HG03565 (cell line): Measurements from ENCODE around the gene PALLD.
A peak's percentile ranks its signal among the peaks of the same experiment; 100 is the strongest.

Experiments used
- ATAC-seq: cut with Tn5 transposase; IDR thresholded peaks from one replicate; pipeline ENCODE4 v1.9.1; 2021; ENCODE audit warnings: mild to moderate bottlenecking, moderate library complexity; ENCODE audit not compliant: unreplicated experiment

PALLD gene

GRCh38 chr4:168839758-168840391, 343.0 kb downstream of the PALLD start:
- no peak for ATAC-seq

DNA sequence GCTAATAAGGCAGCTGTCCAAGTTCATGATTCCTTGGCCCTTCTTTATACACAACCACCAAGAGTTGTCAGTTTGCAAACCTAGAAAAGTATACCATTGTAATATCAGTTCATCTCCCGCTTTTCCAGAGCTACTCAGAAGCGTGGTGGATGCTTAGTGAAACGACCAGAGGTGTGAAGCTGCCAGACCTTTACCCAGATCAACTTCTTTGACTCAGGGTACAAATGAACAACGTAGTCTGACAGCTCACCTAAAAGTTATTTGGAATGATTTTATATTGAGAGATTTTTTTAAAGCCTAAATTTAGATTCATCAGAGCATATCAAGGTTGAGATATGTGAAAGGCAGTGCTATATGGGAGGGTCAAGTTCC, 343.5 kb downstream of the PALLD start:
- ATAC-seq = no peak

DNA sequence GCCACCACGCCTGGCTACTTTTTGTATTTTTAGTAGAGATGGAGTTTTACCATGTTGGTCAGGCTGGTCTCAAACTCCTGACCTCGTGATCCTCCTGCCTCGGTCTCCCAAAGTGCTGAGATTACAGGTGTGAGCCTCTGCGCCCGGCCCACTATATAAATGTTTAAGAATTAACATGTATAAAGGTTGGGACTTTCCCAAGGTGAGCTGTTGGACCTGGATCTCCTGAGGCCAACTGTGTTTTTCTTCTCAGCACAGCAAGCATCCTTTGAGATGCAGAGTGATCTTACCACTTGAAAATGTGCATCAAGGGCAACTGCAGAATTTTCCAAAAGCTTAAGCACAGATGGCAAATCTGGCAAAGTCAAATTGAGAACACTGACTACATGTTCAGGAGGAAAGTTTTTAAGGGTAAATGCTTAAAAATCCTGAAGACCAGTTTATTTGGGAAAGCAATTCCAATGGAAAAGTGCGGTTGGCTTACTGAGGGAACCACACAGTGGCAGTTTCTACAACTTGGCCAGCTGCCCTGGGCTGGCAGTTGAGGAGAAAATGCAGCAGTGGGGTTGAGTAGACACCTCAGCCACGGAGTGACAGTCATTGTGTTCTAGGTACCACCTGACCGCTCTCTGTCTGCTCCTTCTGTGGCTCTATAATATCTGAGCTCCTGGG, 344.3 kb downstream of the PALLD start:
- ATAC-seq = no peak

DNA sequence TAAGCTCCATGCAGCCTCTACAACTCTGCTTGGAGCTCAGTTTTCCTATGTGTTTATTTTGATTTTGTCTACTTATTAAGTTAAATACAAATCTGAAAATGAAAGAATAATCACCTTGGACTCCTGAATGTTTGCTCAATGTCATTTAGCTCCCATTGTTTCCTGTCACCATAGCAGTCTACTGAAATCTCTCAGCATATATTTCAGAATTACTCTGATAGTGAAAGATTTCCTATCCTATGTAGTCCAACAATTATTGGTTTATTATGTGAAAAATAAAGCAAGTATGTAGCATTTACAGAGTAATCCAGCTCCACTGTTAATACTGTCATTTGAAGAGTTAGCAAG, 344.8 kb downstream of the PALLD start:
- ATAC-seq = no peak

GRCh38 chr4:168842186-168842585, 345.3 kb downstream of the PALLD start:
- no peak for ATAC-seq

GRCh38 chr4:168843635-168844034, 346.8 kb downstream of the PALLD start:
- ATAC-seq = no peak

DNA sequence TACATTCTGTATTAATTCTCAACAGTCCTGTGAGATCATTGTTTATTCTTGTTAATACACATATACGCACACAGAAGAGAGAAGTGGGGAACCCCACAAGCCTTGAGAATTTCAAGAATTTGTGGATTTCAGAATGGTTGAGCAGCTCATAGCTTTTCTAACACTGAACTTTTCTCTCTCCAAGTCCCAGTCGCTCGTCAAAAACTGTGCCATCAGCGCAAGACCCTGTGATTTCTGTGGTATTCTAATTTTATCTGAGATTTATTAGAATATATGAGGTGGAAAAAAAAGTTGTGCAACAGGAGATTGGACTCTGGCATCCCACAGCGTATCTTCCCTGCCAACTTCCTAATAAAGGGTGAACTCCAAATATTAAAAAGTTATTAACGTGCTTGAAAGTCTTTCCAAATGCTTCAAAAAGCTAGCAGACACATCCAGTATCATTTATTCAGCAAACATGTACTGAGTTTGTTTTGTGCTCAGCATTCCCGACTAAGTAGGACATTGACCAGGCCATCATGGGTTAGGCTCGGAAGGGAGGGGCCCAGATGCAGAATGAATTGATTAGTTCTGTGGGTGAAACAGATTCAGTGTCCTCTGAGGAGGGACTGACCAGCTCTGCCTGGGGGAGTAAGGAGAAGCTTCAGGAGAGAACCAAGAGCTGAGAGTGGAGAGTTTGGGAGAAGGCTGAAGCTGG, 347.6 kb downstream of the PALLD start:
- ATAC-seq = no peak

DNA sequence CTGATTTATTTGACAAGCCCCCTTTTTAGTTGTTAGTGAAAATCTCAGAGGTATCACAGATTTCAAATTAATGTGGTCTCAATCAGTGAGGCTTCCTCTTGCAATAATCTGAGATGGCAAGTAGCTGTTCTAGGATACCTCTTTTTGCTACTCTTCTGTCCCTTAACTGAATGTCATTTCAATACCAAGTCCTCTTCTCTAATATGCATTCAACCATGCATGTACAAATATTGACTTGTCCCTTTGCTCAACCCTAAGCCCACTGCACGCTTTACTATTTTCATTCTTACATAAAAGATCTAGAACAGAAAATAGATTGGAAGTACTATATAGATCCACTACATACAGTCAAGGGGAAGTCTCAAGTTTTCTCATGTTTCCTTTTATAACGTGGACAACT, 349.0 kb downstream of the PALLD start:
- ATAC-seq = no peak

DNA sequence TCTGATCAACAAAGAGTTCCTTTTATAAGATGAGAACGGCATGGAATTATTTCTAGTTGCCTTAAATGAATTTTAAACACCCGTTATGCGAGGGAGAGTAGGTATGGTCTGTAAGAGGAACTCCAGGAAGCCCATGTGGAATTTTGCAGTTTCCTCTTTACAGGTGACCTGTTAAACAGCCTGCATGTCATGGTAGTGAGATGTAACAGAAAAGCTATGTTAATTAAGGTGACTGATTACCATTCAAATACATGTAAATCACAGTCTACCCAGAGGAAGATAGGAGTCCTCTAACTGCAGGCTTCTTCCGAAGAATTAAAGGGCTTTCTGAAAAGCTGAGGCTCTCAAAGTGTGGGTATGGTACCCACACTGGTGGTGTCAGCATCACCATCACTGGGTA, 349.6 kb downstream of the PALLD start:
- ATAC-seq = no peak

GRCh38 chr4:168847771-168848502, 351.1 kb downstream of the PALLD start:
- no peak for ATAC-seq

DNA sequence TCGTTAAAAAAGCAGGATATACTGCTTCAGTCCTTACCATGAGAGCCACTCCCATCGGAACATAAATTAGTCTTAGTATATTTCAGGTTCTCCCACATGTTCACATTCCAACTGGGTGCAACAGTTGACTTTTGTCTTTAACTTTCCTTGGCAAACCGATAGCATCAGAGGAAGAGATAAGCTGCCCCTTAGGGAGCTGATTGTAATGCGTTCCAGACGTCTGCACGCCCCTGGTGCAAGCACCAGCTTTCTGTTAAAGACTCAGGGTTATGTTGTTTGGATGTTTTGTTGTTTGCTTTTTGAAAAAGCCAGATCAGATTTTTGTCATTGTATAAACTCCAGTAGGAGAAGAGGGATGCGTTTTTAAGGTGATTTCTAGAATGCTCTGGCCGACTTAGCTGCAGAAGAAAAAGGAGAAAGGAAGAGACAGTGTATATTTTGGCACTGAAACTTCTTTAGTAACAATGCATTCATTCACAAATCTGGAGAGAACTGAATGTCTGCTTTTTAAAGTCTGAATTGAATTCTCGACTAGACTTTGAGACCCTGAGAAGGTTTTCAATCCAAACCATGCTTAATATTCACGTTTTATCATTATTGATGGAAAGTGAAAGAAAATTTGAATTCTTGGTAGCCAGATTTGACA, 352.3 kb downstream of the PALLD start:
- no peak for ATAC-seq

GRCh38 chr4:168849997-168850396, 353.1 kb downstream of the PALLD start:
- no peak for ATAC-seq

DNA sequence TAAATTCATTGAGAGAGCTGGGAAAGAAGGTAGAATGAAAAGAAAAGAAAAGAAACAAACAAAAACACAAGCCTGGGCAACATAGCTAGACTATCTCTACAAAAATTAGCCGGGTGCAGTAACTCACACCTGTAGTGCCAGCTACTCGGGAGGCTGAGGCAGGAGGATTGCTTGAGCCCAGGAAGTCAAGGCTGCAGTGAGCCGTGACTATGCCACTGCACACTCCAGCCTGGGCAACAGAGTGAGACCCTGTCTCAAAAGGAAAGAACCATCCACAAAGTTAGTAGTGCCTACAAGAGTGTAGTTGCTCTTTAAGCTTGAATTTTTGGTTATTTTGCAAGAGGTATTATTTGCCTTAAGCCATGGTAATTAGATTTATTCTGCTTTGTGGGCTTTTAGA, 355.5 kb downstream of the PALLD start:
- no peak for ATAC-seq

DNA sequence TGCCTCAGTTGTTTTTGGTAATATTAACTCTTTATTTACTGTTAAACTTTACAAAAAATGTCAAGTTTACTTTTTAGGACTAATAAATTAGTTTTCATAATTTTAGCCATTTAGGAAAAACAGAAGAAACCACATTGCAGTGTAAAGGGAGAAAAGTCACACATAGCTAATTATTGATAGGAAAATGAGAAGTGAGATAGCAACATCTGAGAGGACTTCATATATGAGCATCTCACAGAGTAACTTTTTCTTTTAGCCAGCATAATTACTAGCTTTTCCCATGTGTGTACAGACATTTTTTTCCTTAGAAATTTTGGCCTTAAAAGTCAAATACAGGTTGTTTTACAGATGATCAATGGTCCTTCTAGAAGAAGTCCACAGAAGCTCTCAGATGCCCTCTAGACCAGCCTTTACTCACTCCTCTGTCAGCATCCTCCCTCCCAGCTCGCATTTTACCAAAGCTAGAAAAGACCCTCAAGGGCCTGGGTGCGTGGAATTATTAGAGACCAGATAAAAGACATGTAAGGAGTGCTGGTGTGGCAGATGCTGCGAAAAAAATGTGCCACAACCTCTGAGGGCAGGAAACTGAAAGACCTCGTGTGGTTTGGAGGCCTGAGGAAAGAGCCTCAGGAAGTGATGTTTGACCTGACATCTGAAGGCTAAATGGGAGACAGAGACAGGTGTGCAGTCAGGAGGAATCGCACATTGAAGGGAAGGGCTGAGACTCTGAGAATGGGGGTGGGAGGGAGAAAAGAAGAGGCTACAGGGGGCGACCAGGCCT, 356.3 kb downstream of the PALLD start:
- ATAC-seq = peak; percentile 33

- peak; percentile 60 for ATAC-seq
These were observed 356.9 kb downstream of the PALLD start for GRCh38 chr4:168853770-168854169.

DNA sequence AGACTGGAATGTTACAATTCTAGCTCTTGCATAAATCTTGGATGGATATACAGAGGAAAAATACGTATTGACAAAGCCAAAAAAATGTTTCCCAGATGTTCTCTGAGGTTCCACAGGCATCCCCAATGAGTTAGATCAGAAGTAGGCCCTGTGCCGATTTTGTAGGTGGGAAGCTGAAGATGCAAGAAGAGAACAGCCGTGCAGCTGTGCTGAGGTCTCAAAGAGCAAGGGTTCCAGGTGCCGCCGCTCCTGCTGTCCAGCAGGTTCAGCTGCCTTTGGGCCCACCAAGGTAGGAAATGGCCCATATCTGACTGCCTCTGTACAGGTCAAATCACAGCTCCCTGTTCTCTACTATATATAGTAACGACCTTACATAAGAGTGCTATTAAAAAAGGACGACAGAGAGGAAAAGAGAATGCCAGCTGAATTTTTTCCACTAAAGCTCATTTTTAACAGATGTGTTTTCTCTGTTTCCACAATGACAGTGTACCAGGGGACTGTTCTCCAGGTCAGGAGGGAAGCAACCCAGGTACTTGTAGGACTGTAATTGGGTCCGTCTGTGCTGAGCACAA, 357.6 kb downstream of the PALLD start:
- no peak for ATAC-seq

GRCh38 chr4:168856312-168856711, 359.5 kb downstream of the PALLD start:
- ATAC-seq = no peak

GRCh38 chr4:168857009-168857408, 360.2 kb downstream of the PALLD start:
- ATAC-seq = no peak

DNA sequence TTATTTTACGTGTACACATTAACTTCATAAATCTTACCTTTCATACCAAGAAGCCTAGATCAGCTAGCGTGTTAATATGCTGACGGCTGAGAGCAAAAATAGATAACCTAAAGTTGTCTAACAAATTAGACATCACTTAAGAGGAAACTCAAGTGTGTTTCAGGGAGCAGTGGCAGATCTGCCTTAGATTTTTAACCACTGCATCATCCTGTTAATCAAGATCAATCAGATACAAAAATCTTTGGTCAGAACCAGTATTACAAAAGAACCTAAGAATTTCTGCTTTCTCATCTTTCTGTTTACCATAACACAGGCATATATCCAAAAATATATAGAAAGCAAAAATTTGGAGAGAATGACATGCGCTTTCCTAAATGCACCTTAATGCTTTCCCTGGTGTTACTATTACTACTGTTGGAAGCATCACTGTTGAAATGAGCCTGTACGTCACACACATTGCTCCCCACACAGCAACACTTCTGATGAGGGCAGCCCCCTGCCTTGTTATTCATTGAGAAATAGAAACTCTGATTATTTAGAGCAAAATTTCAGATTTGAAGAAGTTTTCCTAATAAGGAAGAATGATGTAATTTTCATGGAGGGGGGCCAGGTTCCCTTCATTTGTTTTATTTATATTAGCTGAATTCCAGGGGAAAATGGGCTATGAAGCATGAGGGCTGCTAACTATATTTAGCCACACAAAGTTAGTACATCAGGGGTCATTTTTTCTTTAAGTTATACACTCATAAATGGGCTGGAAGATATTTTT, 360.9 kb downstream of the PALLD start:
- no peak for ATAC-seq
